HG02642 (cell line): Measurements from ENCODE around the gene FAM171A2.
A peak's percentile ranks its signal among the peaks of the same experiment; 100 is the strongest.

ENCODE experiments used
- ATAC-seq: cut with Tn5 transposase; IDR thresholded peaks from one replicate; pipeline ENCODE4 v1.9.1; 2021; ENCODE audit warnings: mild to moderate bottlenecking; ENCODE audit not compliant: unreplicated experiment, poor library complexity

Gene FAM171A2

DNA sequence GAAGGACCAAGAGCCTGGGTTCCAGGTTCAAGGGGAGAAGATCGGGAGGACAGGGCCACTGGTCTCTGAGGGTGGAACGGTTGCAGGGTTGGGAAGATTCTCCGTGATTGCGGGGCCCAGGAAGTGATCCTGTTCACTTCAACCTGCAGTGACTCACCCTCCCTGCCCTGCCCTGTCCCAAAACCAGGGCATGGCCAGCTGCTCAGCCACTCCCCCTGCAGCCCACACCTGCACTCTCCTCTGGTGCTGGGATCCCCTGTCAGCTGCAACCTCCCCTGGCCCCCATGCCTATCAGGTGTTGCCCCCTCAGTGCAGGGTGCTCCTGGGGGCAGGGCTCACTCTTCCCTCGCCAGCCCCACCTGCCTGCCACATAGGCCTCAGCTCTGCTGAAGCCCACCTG is 54.2 kb downstream of the FAM171A2 start:
- ATAC-seq = no peak

DNA sequence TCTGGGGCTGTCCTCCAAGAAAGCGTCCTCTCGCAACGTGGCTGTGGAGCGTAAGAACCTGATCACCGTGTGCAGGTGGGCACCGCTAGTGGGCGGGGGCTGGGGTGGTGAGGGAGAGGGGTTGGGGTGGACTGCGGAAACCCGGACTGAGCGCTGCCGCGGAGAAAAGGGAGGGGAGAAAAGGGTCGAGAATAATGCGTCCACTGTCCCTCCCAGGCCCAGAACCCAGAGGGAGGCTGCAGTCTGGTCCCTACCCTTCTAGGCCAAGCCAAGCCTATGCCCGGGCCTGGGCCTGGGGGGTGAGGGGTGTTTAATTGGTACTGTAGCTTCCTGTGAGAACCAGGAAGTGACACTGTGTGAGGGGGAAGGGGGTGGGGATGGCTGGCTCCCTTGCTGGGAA is 54.8 kb downstream of the FAM171A2 start:
- ATAC-seq = no peak

DNA sequence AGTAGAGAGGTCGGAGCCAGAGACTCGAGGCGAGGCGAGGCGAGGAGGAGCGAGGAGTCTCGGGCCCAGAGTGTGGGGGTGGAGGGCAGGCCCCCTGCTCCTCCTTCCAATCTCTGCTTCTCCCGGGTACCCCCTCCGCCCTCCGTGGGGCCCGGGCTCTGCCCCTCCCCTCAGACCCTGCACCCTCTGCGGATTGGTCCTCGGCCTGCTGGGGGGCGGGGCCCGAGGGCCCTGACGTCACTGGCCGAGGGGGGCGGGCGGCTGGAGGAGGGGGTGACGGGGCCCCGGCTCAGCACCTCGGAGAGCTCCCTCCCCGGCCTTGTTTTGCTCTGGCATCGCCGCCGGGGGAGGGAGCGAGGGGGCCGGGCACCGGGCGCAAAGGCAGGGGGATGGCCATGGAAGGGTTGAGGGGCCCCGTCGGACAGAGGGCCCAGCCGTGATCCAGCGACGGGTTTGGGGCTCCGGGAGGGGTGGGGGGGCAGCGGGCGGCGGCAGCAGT is 55.3 kb downstream of the FAM171A2 start, which contains the start of gene RUNDC3A:
RUNDC3A (plus strand) TSS at position 282 of the 499 bp plus-strand sequence. CDS start 232 bp downstream, outside the sequence.
- ATAC-seq = peak; percentile 54

DNA sequence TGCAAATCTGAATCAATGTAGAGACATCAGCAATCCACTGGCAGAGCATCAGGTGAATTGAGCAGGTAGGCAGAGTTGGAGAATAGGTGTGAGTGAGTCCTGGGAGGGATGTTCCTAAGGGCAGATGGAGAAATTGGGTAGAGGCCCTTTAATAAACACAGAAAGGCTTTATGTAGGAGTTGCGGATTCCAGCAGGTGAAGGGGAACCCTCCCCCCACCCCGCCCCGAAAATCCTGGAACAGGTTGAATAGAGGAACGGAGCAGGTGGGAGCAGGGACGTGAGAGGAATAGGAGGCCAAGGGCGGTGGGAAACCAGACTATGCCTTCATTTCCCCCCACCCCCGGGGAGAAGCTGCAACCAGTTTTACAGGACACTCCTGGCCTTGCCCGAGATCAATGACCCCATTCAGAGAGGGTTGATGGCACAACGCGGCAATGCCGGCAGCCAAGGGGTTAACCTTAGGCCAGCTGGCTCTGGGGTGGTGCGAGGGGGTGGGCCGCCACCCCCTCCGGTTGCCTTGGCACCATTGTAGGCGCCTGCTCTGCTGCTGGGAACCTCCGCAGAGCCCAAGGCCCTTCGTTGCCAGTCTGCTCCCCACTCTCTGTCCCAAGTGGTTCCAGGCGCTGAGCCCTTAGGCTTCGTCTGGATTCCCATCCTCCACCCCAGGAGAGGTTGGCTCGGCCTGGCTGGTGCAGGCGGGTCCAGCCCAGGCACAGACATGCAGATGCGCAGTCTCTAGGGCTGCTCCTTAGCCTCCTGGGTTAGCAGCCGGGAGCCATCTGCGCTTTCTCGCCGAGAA is 56.1 kb downstream of the FAM171A2 start:
- no peak for ATAC-seq

DNA sequence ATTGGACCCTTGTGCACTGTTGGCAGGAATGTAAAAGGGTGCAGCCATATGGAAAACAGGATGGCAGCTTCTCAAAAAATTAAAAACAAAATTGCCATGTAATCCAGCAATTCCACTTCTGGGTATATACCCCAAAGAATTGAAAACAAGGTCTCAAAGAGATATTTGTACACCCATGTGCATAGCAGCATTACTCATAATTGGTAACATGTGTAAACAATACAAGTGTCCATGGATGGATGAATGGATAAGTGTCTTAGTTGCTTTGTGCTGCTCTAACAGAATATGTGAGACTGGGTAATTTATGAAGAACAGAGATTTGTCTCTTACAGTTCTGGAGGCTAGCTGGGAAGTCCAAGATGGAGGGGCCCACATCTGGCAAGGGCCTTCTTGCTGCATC is 59.0 kb downstream of the FAM171A2 start:
- ATAC-seq = no peak
